OCI-LY7 (cell line): ENCODE results near the gene RMND5B.

Experiments
- EZH2phosphoT487 ChIP-seq: fragments of 200-600 bp; sonication (generic); IDR thresholded peaks from 2 replicates; pipeline ENCODE4 v1.6.1; 2018; ENCODE audit warnings: low read depth, borderline replicate concordance, mild to moderate bottlenecking, mixed run types, antibody characterized with exemption, low read length, moderate library complexity, mixed read lengths
- TF ChIP-seq, protein P1 (sequence below): fragments of 200-600 bp; sonication (generic); conservative IDR thresholded peaks from 2 replicates; pipeline ENCODE4 v1.5.1; 2014; ENCODE audit warnings: mild to moderate bottlenecking, antibody characterized with exemption, low read length, moderate library complexity, mixed read lengths

DNA sequence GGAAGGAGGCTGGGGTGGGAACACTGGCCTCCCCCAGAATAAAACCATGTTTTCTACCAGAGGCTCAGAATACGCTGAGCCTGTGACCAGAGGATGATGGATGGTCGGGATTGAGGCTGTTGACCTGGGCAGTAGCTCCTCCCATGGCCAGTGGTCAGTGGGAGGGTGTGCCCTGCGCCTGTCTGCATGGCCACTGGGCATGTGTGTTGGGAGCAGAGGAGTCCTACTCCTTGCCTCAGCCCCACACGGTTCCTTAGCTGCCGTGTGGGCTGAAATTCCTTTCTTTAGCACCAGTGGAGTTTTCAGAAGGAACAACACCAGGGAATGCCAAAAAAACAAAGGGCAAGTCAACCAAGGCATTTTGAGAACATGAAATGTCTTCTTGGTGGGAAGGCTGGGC lies 8.5 kb upstream of the RMND5B start:
- TF ChIP-seq, protein P1, sequence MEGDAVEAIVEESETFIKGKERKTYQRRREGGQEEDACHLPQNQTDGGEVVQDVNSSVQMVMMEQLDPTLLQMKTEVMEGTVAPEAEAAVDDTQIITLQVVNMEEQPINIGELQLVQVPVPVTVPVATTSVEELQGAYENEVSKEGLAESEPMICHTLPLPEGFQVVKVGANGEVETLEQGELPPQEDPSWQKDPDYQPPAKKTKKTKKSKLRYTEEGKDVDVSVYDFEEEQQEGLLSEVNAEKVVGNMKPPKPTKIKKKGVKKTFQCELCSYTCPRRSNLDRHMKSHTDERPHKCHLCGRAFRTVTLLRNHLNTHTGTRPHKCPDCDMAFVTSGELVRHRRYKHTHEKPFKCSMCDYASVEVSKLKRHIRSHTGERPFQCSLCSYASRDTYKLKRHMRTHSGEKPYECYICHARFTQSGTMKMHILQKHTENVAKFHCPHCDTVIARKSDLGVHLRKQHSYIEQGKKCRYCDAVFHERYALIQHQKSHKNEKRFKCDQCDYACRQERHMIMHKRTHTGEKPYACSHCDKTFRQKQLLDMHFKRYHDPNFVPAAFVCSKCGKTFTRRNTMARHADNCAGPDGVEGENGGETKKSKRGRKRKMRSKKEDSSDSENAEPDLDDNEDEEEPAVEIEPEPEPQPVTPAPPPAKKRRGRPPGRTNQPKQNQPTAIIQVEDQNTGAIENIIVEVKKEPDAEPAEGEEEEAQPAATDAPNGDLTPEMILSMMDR, result no peak
- no peak for TF ChIP-seq EZH2phosphoT487
